Loucy (cell line): Measurements from ENCODE around the gene OPA3.
"Not testable (repeated sequence)": the region's sequence is repeated elsewhere in the genome, so short reads cannot be mapped to it uniquely, and the experiment has no call there.

Source experiments
- H2AFZ ChIP-seq: fragments of 200-600 bp; sonication (generic); 2 replicates; pipeline ENCODE4 v1.6.0; 2016; ENCODE audit warnings: antibody characterized with exemption, mild to moderate bottlenecking, low read length, moderate library complexity
- H3F3A ChIP-seq: fragments of 200-600 bp; 2 replicates; pipeline ENCODE4 v1.6.0; 2016; ENCODE audit warnings: antibody characterized with exemption, low read depth, mild to moderate bottlenecking
- H3K27me3 ChIP-seq: fragments of 200-600 bp; sonication (generic); 2 replicates; pipeline ENCODE4 v1.6.1; 2014; ENCODE audit warnings: low read length, mild to moderate bottlenecking; ENCODE audit not compliant: insufficient read depth, poor library complexity, severe bottlenecking
- H3K36me3 ChIP-seq: fragments of 200-600 bp; sonication (generic); 2 replicates; pipeline ENCODE4 v1.6.1; 2016; ENCODE audit warnings: low read length; ENCODE audit not compliant: insufficient read depth
- H3K4me1 ChIP-seq: fragments of 200-600 bp; sonication (generic); 2 replicates; pipeline ENCODE4 v1.5.1; 2014; ENCODE audit warnings: low read length, mild to moderate bottlenecking; ENCODE audit not compliant: insufficient read depth, poor library complexity, severe bottlenecking
- H3K4me2 ChIP-seq: fragments of 200-600 bp; sonication (generic); 2 replicates; pipeline ENCODE4 v1.6.0; 2014; ENCODE audit warnings: antibody characterized with exemption, low read length, low read depth, mild to moderate bottlenecking; ENCODE audit not compliant: poor library complexity, severe bottlenecking
- H3K4me3 ChIP-seq: fragments of 200-600 bp; sonication (generic); 2 replicates; pipeline ENCODE4 v1.5.1; 2014; ENCODE audit warnings: low read length, mild to moderate bottlenecking, mixed read lengths; ENCODE audit not compliant: poor library complexity, severe bottlenecking
- H3K79me2 ChIP-seq: fragments of 200-600 bp; sonication (generic); 2 replicates; pipeline ENCODE4 v1.6.1; 2014; ENCODE audit warnings: low read length; ENCODE audit not compliant: insufficient read depth
- H3K9ac ChIP-seq: fragments of 200-600 bp; sonication (generic); 2 replicates; pipeline ENCODE4 v1.6.0; 2014; ENCODE audit warnings: mild to moderate bottlenecking, low read depth, low read length, moderate library complexity; ENCODE audit not compliant: poor library complexity, severe bottlenecking
- H3K9me2 ChIP-seq: fragments of 200-600 bp; sonication (generic); replicated peaks from 2 replicates; pipeline ENCODE4 v1.6.1; 2016; ENCODE audit warnings: low read depth, low read length, mixed read lengths
- H3K9me3 ChIP-seq: fragments of 200-600 bp; sonication (generic); 2 replicates; pipeline ENCODE4 v1.6.1; 2014; ENCODE audit warnings: mild to moderate bottlenecking, antibody characterized with exemption, low read length, low read depth; ENCODE audit not compliant: insufficient read depth
- H4K20me1 ChIP-seq: fragments of 200-600 bp; sonication (generic); 2 replicates; pipeline ENCODE4 v1.6.0; 2014; ENCODE audit warnings: antibody characterized with exemption, low read length, mild to moderate bottlenecking; ENCODE audit not compliant: insufficient read depth, poor library complexity, severe bottlenecking
- CTCF ChIP-seq: fragments of 200-600 bp; sonication (generic); conservative IDR thresholded peaks from 2 replicates; pipeline ENCODE4 v1.5.1; 2014; ENCODE audit warnings: mild to moderate bottlenecking, antibody characterized with exemption, low read length
- EZH2phosphoT487 ChIP-seq: fragments of 200-600 bp; IDR thresholded peaks from 2 replicates; pipeline ENCODE4 v1.6.1; 2018; ENCODE audit warnings: antibody characterized with exemption, mild to moderate bottlenecking, moderate library complexity, borderline replicate concordance

The OPA3 gene

GRCh38 chr19:45621389-45621788 is 36.8 kb upstream of the OPA3 start:
- Histone ChIP-seq H3K4me1 (no peaks in the 10 kb centered on the region), H3K9ac (no peak overlapping the region), H3K9me3 (no peaks in the 10 kb centered on the region), H2AFZ (no peak overlapping the region), H3F3A (no peaks in the 10 kb centered on the region), H3K27me3 (no peaks in the 10 kb centered on the region), H3K4me2 (no peak overlapping the region), H3K9me2 (no peaks in the 10 kb centered on the region), H3K4me3 (no peak overlapping the region), H3K36me3 (peaks cover 19% of the 10 kb centered on the region; the same call in 1 of the 2 replicates), H3K79me2 (no peaks in the 10 kb centered on the region), H4K20me1 (no peaks in the 10 kb centered on the region)
- TF ChIP-seq EZH2phosphoT487 (no peak), CTCF (no peak)

- no peak overlapping the region for H2AFZ ChIP-seq
- H3K9ac ChIP-seq: no peak overlapping the region
- H3K9me2 ChIP-seq: no peaks in the 10 kb centered on the region
- peaks cover 32% of the 10 kb centered on the region; the same call in 1 of the 2 replicates for H3K36me3 ChIP-seq
- H3F3A ChIP-seq: peaks cover 5% of the 10 kb centered on the region; the same call in 1 of the 2 replicates
- no peaks in the 10 kb centered on the region for H3K27me3 ChIP-seq
- no peak overlapping the region for H3K4me3 ChIP-seq
- no peaks in the 10 kb centered on the region for H4K20me1 ChIP-seq
- TF ChIP-seq EZH2phosphoT487: no peak
- no peaks in the 10 kb centered on the region for H3K9me3 ChIP-seq
- no peak overlapping the region for H3K4me2 ChIP-seq
- no peaks in the 10 kb centered on the region for H3K79me2 ChIP-seq
- peaks cover 12% of the 10 kb centered on the region for H3K4me1 ChIP-seq
These were observed 32.1 kb upstream of the OPA3 start for GRCh38 chr19:45616704-45617017.

GRCh38 chr19:45615795-45616703 is 31.4 kb upstream of the OPA3 start:
- Histone ChIP-seq H4K20me1 (no peaks in the 10 kb centered on the region), H3K4me1 (peaks cover 12% of the 10 kb centered on the region), H3K36me3 (peaks cover 31% of the 10 kb centered on the region; the same call in 1 of the 2 replicates), H3K4me2 (no peak overlapping the region), H3F3A (peaks cover 5% of the 10 kb centered on the region; the same call in 1 of the 2 replicates), H3K27me3 (no peaks in the 10 kb centered on the region), H3K4me3 (no peak overlapping the region), H3K9me3 (no peaks in the 10 kb centered on the region), H2AFZ (no peak overlapping the region), H3K9ac (no peak overlapping the region), H3K79me2 (no peaks in the 10 kb centered on the region), H3K9me2 (no peaks in the 10 kb centered on the region)
- TF ChIP-seq EZH2phosphoT487: no peak
- no peak for TF ChIP-seq CTCF

- not testable (repeated sequence) for H3K27me3 ChIP-seq, H2AFZ ChIP-seq, H3F3A ChIP-seq, H3K9me2 ChIP-seq, H3K9me3 ChIP-seq, H3K79me2 ChIP-seq, H4K20me1 ChIP-seq, H3K4me3 ChIP-seq
- Histone ChIP-seq H3K36me3 (peaks cover 25% of the 10 kb centered on the region; the same call in 1 of the 2 replicates), H3K4me2 (peak overlapping the region; percentile 75), H3K4me1 (peaks cover 12% of the 10 kb centered on the region), H3K9ac (peak overlapping the region; percentile 24)
These were observed 30.5 kb upstream of the OPA3 start for GRCh38 chr19:45615056-45615455.
